Retinal pigment epithelial cell (primary cell): ENCODE results near the gene CACFD1.

Source experiments
- DNase-seq: peaks from one replicate; pipeline ENCODE4 v3.0.0-alpha.2; 2010; ENCODE audit warnings: low read depth
- H3K4me3 ChIP-seq: 2 replicates; pipeline ENCODE4 v1.5.1; 2011; ENCODE audit warnings: mild to moderate bottlenecking, low read length, control low read depth, moderate library complexity
- CTCF ChIP-seq: conservative IDR thresholded peaks from 2 replicates; pipeline ENCODE4 v1.5.1; 2011; ENCODE audit warnings: low read depth, low read length, control low read depth, inconsistent platforms

CACFD1 gene

GRCh38 chr9:133429214-133429613 is 30.6 kb upstream of the CACFD1 start:
- H3K4me3 ChIP-seq = no peak overlapping the region
- no peak for TF ChIP-seq CTCF

GRCh38 chr9:133429641-133430161 is 30.1 kb upstream of the CACFD1 start:
- no peak overlapping the region for H3K4me3 ChIP-seq
- no peak for DNase-seq
- TF ChIP-seq CTCF = peak; percentile 60

More at GRCh38 chr9:133429214-133429613, 30.6 kb upstream of the CACFD1 start:
- DNase-seq = no peak

- no peak for DNase-seq
- no peak overlapping the region for H3K4me3 ChIP-seq
- TF ChIP-seq CTCF = no peak
Observed at GRCh38 chr9:133430244-133430643, 29.5 kb upstream of the CACFD1 start.

GRCh38 chr9:133433351-133433843 is 26.4 kb upstream of the CACFD1 start:
- no peak for TF ChIP-seq CTCF
- DNase-seq = no peak
- no peak overlapping the region for H3K4me3 ChIP-seq

- no peak for TF ChIP-seq CTCF
- no peak overlapping the region for H3K4me3 ChIP-seq
- DNase-seq = no peak
Observed at GRCh38 chr9:133436681-133437080, 23.1 kb upstream of the CACFD1 start.

GRCh38 chr9:133437753-133438531 is 21.8 kb upstream of the CACFD1 start:
- no peak overlapping the region for H3K4me3 ChIP-seq
- TF ChIP-seq CTCF = peak; percentile 41
- DNase-seq = no peak

GRCh38 chr9:133439337-133439736 is 20.4 kb upstream of the CACFD1 start:
- H3K4me3 ChIP-seq = no peak overlapping the region
- DNase-seq = no peak
- no peak for TF ChIP-seq CTCF
